ENCODE measurements around the gene MYBPC3. TPM values are rescaled to one million over a fixed set of nuclear protein-coding genes. Genes with fewer than 3 reads are reported as not detected.

Gene MYBPC3
- total RNA-seq, 1 experiment from 2014 or later: not detected

DNA sequence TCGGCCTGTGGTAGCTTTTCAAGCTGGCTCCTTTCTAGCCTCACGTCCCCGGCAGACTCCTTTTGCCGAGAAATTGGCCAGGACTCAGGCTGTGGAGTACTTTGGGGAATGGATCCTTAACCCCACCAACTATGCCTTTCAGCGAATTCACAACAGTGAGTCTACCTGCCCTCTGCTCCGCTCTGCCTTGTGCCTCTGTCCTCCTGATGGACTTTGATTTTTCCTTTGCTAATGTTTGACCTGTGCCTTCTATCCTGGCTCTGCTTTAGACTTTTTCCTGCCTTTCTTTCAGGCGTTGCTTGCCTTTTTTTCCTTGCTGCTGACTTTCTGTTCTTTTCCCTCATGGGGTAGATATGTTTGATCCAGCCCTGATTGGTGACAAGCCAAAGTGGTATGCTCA, 70.0 kb downstream of the MYBPC3 start:
- H3K36me3 ChIP-seq: peaks cover 57% of the 10 kb centered on the region
- H3K9me3 ChIP-seq: no peaks in the 10 kb centered on the region
- no peak for DNase-seq
- no peaks in the 10 kb centered on the region for H3K27me3 ChIP-seq
- H3K4me3 ChIP-seq: no peak overlapping the region

Other genes starting within 250 kb of the MYBPC3 start
- gene ARFGAP2, start 175.8 kb downstream of the MYBPC3 start, total RNA-seq (2014; rRNA removed; shearing (Covaris generic); ENCODE audit: low replicate concordance): 71.0 and 92.8 TPM in 2 replicates
- gene PACSIN3, start 166.3 kb downstream of the MYBPC3 start, total RNA-seq (2014; rRNA removed; shearing (Covaris generic); ENCODE audit: low replicate concordance): 59.8 and 92.5 TPM in 2 replicates
- gene DDB2, start 137.7 kb downstream of the MYBPC3 start, total RNA-seq (2014; rRNA removed; shearing (Covaris generic); ENCODE audit: low replicate concordance): 13.9 and 20.0 TPM in 2 replicates
- gene ACP2, start 103.9 kb downstream of the MYBPC3 start, total RNA-seq (2014; rRNA removed; shearing (Covaris generic); ENCODE audit: low replicate concordance): 9.6 and 42.7 TPM in 2 replicates
- gene NR1H3, start 94.7 kb downstream of the MYBPC3 start, total RNA-seq (2014; rRNA removed; shearing (Covaris generic); ENCODE audit: low replicate concordance): 11.3 and 12.6 TPM in 2 replicates
- gene MADD, start 82.6 kb downstream of the MYBPC3 start, total RNA-seq (2014; rRNA removed; shearing (Covaris generic); ENCODE audit: low replicate concordance): 6.9 and 7.8 TPM in 2 replicates
- gene SPI1, start 25.8 kb upstream of the MYBPC3 start, total RNA-seq (2014; rRNA removed; shearing (Covaris generic); ENCODE audit: low replicate concordance): not detected in 2 replicates
- 34.0 and 51.1 TPM in 2 replicates for gene SLC39A13, start 55.9 kb upstream of the MYBPC3 start, total RNA-seq (2014; rRNA removed; shearing (Covaris generic); ENCODE audit: low replicate concordance)
- gene PSMC3, start 73.7 kb upstream of the MYBPC3 start, total RNA-seq (2014; rRNA removed; shearing (Covaris generic); ENCODE audit: low replicate concordance): 147 and 165 TPM in 2 replicates
- gene RAPSN, start 96.4 kb upstream of the MYBPC3 start, total RNA-seq (2014; rRNA removed; shearing (Covaris generic); ENCODE audit: low replicate concordance): 0.16 TPM in 1 of 2 replicates, not detected in the other
- gene CELF1, start 200.4 kb upstream of the MYBPC3 start, total RNA-seq (2014; rRNA removed; shearing (Covaris generic); ENCODE audit: low replicate concordance): 69.3 and 86.9 TPM in 2 replicates
- 24.4 and 86.0 TPM in 2 replicates for gene PTPMT1, start 212.9 kb upstream of the MYBPC3 start, total RNA-seq (2014; rRNA removed; shearing (Covaris generic); ENCODE audit: low replicate concordance)
- gene KBTBD4, start 226.3 kb upstream of the MYBPC3 start, total RNA-seq (2014; rRNA removed; shearing (Covaris generic); ENCODE audit: low replicate concordance): 30.9 and 37.1 TPM in 2 replicates
- 109 and 118 TPM in 2 replicates for gene NDUFS3, start 226.4 kb upstream of the MYBPC3 start, total RNA-seq (2014; rRNA removed; shearing (Covaris generic); ENCODE audit: low replicate concordance)
- not detected in 2 replicates for gene FAM180B, start 234.0 kb upstream of the MYBPC3 start, total RNA-seq (2014; rRNA removed; shearing (Covaris generic); ENCODE audit: low replicate concordance)
- gene C1QTNF4, start 241.7 kb upstream of the MYBPC3 start, total RNA-seq (2014; rRNA removed; shearing (Covaris generic); ENCODE audit: low replicate concordance): not detected in 2 replicates

All from MG63 (cell line).